ENCODE results near the gene KBTBD13.

DNA sequence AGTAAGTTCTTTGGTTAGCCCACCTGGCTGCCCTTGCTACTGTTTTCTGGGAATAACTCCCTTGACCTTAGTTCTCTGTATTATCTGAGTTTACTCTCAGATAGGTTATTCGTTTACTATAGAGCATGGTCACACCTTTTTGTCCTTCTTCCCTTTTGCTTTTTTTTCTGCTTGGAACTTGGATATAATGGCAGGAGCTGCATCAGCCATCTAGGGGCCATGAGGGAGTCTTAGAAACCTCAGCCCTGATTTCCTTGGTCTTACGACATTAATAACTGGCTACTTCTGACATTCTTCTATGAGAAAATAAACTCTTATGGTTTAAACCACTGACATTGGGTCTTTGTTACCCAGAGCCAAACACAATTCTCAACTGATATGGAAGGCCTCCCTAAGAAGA, 34.8 kb upstream of the KBTBD13 start:
- no peak for TF ChIP-seq POLR2A (IDR thresholded peaks at IDR 0.05)
- TF ChIP-seq, protein P1, sequence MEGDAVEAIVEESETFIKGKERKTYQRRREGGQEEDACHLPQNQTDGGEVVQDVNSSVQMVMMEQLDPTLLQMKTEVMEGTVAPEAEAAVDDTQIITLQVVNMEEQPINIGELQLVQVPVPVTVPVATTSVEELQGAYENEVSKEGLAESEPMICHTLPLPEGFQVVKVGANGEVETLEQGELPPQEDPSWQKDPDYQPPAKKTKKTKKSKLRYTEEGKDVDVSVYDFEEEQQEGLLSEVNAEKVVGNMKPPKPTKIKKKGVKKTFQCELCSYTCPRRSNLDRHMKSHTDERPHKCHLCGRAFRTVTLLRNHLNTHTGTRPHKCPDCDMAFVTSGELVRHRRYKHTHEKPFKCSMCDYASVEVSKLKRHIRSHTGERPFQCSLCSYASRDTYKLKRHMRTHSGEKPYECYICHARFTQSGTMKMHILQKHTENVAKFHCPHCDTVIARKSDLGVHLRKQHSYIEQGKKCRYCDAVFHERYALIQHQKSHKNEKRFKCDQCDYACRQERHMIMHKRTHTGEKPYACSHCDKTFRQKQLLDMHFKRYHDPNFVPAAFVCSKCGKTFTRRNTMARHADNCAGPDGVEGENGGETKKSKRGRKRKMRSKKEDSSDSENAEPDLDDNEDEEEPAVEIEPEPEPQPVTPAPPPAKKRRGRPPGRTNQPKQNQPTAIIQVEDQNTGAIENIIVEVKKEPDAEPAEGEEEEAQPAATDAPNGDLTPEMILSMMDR (IDR thresholded peaks at IDR 0.05): no peak
